ENCODE results near the gene AKT2. TPM values are rescaled to one million over a fixed set of nuclear protein-coding genes. Genes with fewer than 3 reads are reported as not detected.

The AKT2 gene
- total RNA-seq, 1 donor from 2014 or later = 105 TPM

DNA sequence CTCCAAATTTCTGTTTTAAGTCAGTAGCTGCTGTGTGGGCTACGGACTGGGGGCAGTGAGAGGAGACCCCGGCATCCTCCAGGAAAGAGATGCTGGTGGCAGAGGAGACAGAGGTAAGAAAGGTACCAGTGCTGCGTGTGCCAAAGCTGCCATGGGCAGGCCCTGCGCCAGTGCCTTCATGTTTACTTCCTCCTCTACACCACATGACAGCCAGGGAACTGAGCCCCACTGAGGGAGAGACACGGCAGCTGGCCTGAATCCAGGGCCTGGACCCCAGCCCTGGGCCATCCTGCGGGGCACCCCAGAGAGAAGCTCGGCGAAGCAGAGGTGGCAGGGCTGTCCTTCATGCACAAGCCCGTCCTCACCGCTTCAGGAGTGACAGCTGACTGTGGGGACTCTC, 35.9 kb downstream of the AKT2 start:
- Histone ChIP-seq H3K4me1 (peaks cover 46% of the 10 kb centered on the region), H3K27ac (no peak overlapping the region), H3K4me3 (no peak overlapping the region), H3K27me3 (no peaks in the 10 kb centered on the region), H3K36me3 (peaks cover 0 to 9% of the 10 kb centered on the region in 2 donors), H3K9me3 (no peaks in the 10 kb centered on the region)
- intact Hi-C loops (cut with DNase I) = no loop called here
- no peak for DNase-seq (ENCODE audit: extremely low spot score in 2 of 2)
- TF ChIP-seq POLR2A (IDR thresholded peaks at IDR 0.05) (no peak), CTCF (IDR thresholded peaks at IDR 0.05) (no peak), POLR2AphosphoS5 (IDR thresholded peaks at IDR 0.05; ENCODE audit: insufficient read depth in 1 of 2, low read depth in 1 of 2) (no peak)

GRCh38 chr19:40247735-40248262, 37.3 kb downstream of the AKT2 start:
- DNase-seq (ENCODE audit: extremely low spot score in 2 of 2) = no peak

DNA sequence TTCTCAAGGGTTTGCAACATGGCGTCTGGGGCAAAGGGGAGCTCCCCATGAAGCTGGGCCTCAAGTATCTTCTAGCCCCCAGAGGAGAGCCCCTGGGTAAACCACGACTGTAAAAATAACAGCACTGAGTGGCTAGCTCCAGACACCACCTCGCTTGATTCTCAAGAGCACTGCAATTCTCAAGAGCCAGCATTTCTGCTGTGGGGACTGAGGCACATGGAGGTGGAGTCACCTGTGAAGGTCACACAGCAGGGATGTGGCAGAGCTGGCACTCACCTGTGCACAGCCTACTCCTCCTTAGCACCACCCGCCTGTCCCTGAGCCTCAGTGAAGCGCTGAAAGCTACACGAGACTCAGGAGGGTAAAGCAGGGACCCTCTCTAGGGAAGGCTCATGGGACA, 38.0 kb downstream of the AKT2 start:
- no peaks in the 10 kb centered on the region for H3K27me3 ChIP-seq
- no peak overlapping the region for H3K4me3 ChIP-seq
- no peaks in the 10 kb centered on the region for H3K9me3 ChIP-seq
- peaks cover 0 to 3% of the 10 kb centered on the region in 2 donors for H3K36me3 ChIP-seq
- TF ChIP-seq CTCF (IDR thresholded peaks at IDR 0.05) = no peak
- no peak for TF ChIP-seq POLR2A (IDR thresholded peaks at IDR 0.05)
- TF ChIP-seq POLR2AphosphoS5 (IDR thresholded peaks at IDR 0.05; ENCODE audit: insufficient read depth in 1 of 2, low read depth in 1 of 2) = no peak
- peaks cover 40% of the 10 kb centered on the region for H3K4me1 ChIP-seq
- no peak for DNase-seq (ENCODE audit: extremely low spot score in 2 of 2)
- intact Hi-C loops (cut with DNase I) = no loop called here
- H3K27ac ChIP-seq = no peak overlapping the region

More at GRCh38 chr19:40247735-40248262, 37.3 kb downstream of the AKT2 start:
- Histone ChIP-seq H3K4me3 (no peak overlapping the region), H3K27me3 (no peaks in the 10 kb centered on the region), H3K27ac (no peak overlapping the region), H3K36me3 (no peaks in the 10 kb centered on the region), H3K9me3 (no peaks in the 10 kb centered on the region), H3K4me1 (peaks cover 40% of the 10 kb centered on the region)
- intact Hi-C loops (cut with DNase I) = no loop called here
- TF ChIP-seq POLR2A (IDR thresholded peaks at IDR 0.05) (no peak), CTCF (IDR thresholded peaks at IDR 0.05) (no peak), POLR2AphosphoS5 (IDR thresholded peaks at IDR 0.05; ENCODE audit: insufficient read depth in 1 of 2, low read depth in 1 of 2) (no peak)

- no peak overlapping the region for H3K4me3 ChIP-seq
- peaks cover 44% of the 10 kb centered on the region for H3K4me1 ChIP-seq
- H3K36me3 ChIP-seq = peaks cover 0 to 10% of the 10 kb centered on the region in 2 donors
- H3K9me3 ChIP-seq = no peaks in the 10 kb centered on the region
- no peaks in the 10 kb centered on the region for H3K27me3 ChIP-seq
- no peak overlapping the region for H3K27ac ChIP-seq
- DNase-seq (ENCODE audit: extremely low spot score in 2 of 2) = no peak
- intact Hi-C loops (cut with DNase I) = no loop called here
- TF ChIP-seq POLR2AphosphoS5 (IDR thresholded peaks at IDR 0.05; ENCODE audit: insufficient read depth in 1 of 2, low read depth in 1 of 2) (no peak), POLR2A (IDR thresholded peaks at IDR 0.05) (no peak), CTCF (IDR thresholded peaks at IDR 0.05) (no peak)
These were observed 38.7 kb downstream of the AKT2 start for GRCh38 chr19:40246292-40247073.

Data from vagina (tissue), 2 donors.